IPS-NIHi7 (cell line): ENCODE results near the gene HEPACAM.
A peak's percentile ranks its signal among the peaks of the same experiment; 100 is the strongest.

Source experiments
- DNase-seq: peaks from one replicate; pipeline ENCODE4 v3.0.0; 2012; ENCODE audit warnings: mixed read lengths; ENCODE audit errors: extremely low spot score

Gene HEPACAM

DNA sequence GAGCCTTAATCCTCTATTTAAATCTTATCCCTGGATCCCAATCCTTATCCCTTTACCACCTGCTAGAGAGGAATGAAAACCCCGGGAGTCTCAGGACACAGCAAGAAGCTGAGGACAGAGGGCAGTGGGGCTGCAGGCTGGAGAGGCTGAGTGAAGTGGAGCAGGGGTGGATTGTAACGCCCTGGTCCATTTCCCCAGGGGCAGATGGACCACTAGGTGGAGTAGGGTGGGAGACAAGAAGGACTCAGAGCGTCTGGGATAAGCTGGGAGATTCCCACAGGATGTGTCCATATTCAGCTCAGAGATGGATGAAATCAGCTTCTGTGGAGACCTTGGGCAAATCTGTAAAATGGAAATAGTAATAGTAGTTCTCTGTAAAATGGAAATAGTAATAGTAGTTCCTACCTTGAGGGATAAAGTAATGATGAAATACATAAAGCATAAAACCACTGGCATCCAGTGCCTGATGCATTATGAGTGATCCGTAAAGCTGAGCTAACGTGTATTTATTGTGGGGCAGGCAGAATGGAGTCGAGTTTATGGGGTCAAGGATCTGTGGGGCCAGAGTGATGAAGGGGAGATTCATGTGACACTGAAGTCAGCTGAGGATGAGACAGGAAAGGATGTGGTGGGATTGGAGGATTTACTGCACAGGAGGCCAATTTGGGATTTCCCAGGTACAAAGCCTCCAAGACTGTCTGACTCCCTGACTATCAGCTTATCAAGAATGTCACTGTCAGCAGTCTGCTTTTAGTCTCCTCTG lies 36.3 kb downstream of the HEPACAM start:
- DNase-seq = no peak

DNA sequence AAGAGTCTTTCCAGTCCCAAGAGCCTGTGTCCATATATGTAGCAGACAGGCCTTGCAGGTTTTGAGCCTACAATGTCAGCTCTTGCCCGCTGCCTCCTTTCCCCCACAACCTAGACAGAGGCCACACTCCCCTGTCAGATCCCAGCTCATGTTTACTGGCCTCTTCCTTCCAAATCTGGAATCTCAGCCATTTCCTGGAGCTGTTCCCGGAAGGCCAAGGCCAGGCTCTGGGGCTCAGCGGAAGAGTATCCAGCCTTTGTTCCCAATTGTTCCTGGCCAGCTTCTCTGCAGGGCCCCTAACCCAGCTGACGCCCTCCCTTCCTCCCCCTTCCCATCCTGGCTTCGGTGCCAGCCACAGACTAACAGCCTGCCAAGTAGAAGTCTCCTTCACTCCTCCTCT lies 37.1 kb downstream of the HEPACAM start:
- DNase-seq = no peak

DNA sequence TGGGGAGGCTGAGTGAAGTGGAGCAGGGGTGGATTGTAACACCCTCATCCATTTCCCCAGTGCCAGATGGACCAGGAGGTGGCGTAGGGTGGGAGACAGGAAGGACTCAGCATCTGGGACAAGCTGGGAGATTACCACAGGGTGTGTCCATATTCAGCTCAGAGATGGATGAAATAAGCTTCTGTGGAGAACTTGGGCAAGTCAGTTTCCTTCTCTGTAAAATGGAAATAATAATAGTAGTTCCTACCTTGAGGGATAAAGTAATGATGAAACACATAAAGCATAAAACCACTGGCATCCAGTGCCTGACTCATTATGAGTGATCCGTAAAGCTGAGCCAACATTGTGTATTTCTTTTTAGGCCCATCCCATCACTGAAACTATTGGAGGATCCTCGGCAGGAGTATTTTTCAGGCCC lies 37.6 kb downstream of the HEPACAM start:
- no peak for DNase-seq

DNA sequence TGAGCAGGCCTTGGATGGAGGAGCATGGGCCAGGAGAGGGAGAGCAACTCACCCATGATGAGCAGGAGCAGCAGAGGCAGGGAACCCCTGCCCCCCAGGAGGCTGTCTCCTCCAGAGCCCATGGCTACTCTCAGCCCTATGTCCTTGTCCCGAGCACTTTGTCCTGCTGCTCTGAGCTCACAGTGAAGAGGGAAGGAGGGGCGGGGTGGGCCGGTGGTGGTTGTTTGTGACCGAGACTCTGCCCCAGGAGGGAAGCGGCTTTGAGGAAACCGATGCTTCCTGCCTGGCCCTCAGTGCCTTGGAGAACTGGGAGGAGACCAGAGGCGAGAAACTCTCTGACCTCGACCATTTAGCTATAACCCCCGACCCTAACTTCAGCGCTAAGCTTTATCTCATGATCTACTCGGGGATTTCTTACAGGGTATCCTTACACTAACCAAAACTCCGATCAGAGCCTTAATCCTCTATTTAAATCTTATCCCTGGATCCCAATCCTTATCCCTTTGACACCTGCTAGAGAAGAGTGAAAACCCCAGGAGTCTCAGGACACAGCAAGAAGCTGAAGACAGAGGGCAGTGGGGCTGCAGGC lies 38.1 kb downstream of the HEPACAM start, which contains the start of gene ROBO4:
Gene ROBO4, minus strand, starts transcription at position 192 of the 589 bp plus-strand sequence. Its CDS starts 70 bp downstream, at position 122.
- no peak for DNase-seq

DNA sequence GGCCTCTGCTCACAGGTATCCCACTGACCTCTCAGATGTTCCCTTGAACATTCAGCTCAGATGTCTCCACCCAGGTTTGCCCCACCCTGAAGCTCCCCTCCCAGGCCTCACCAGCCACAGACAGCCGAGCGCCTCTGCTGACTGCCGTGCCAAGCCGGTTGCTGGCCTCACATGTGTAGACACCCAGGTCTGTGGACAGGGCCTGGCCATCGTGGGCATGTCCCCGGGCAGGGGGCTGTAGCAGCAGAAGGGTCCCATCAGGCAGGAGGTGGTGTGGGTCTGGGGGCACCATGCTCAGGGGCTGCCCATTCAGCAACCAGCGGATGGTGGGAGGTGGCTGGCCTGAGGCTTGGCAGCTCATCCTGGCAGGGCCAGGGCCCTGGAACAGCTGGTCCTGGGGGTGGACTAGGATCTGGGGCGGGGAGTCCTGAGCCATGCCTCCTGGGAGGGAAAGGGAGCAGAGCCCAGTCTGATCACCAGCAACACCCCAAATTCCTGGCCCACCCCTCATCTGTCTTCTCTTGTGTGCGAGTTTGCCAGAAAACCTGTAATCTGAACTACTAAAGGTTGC lies 38.9 kb downstream of the HEPACAM start:
- no peak for DNase-seq

DNA sequence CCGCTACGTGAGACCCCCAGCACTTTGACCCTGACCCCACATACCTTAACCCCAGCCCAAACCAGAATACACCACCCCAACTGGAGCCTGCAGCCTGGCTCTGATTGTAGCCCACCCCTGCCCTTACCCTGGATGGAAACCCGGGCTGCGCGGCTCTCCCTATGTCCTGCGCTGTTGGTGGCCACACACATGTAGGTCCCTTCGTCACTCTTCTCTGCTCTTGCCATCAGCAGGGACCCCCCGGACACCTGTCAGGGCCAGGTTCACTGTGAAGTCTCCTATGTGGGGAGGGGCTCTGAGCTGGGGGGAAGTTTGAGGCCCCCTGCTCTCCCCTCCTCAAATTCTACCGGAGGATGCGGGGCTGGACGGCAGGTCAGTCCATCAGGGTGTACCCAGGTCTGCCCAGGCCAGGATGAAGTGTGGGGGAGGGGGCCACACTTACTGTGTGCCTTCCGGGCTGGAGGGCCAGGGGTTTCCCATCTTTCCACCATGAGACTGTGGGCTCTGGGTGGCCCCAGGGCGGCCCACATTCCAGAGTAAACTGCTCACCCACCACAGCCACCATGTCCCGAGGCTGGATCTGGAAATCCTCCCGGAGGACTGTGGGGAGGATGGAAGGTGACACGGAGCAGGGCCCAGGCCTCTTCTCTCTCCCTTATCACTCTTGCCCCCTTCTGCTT lies 39.6 kb downstream of the HEPACAM start:
- no peak for DNase-seq

DNA sequence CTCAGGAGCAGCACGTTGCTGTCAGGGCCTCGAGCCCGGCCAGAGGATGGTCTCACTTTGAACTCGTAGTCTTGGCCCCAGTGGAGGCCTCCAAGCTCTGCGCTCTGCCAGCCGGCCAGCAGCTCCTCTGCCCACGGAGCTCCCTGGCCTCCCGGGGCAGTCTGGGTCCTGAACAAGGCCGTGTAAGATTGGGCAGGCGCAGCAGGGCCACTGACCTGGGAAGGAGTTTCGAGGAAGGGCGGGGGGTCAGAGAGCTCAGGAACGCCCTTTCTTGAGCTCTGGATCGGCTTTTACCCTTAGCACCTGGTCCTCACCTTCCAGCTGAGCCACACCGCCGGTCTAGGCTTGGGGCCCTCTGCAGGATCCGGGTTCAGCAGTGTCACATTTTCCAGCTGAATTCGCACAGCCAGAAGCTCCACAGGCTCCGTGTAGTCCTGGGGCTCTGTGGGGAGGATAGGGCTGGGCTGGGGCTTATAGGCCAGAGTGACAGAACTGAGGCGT lies 40.3 kb downstream of the HEPACAM start:
- no peak for DNase-seq

DNA sequence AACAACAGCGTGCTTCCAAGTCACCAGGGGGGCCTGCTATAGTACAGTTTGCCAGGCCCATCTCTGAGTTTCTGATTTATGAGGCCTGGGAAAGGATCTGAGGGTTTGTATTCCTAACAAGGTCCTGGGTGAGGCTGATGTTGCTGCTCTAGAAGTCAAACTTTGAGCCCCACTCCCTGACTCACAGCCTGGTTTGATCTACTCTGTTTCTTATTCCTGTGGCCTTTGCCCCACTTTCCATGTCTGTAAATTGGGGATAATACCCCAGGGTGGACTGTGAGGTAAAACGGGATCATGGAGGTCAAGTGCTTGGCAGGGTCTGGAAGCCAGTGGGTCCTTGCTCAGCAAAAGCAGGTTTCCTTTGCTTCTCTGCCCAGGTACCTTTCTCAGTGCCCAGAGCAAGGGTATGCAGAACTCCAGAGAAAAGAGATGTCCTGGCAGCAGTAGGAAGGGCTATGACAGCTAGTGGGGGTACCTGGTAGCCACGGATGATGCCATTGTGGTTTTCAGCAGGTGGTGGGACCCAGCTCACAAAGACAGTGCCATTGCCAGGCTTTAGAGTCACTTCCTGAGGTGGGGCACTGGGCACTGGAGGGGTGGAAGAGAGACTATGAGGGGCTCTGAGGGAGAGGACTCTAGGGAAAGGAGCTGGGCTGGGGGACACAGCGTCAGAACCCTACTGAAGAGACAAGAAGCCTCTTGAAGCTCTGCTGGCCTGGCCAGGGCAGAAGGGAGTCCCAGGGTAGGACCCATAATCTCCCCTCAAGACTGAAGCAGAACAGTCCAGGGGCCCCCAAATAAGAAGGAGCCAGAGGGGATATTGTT lies 41.0 kb downstream of the HEPACAM start:
- no peak for DNase-seq

DNA sequence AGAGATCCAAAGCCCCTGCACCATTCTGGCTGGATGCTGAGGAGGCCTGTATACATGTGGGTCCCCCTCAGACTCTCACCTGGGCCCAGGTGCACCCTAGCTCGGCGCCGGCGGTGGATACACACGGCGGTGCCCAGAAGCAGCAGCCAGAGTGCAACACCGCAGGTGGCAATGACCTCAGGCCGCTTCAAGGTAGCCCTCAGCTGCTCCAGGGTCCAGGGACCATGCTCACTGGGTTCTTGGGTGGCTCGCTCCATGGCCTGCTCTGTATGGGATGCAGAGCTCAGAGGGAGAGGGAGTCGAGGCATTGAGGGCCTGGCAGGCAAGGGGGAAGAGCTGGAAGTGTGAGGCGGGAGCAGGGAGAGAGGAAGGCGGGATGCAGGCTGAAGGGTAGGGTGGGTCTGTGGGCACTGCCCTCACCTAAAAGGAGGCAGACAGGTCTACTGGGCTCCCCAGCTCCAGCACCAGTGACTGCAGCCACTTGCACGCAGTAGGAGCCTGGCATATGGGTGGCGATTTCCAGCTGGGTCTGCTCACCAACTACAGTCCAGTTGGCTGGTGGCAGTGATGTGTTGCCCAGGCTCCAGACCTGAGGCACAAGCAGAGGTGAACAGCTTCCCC lies 42.0 kb downstream of the HEPACAM start:
- DNase-seq = no peak

DNA sequence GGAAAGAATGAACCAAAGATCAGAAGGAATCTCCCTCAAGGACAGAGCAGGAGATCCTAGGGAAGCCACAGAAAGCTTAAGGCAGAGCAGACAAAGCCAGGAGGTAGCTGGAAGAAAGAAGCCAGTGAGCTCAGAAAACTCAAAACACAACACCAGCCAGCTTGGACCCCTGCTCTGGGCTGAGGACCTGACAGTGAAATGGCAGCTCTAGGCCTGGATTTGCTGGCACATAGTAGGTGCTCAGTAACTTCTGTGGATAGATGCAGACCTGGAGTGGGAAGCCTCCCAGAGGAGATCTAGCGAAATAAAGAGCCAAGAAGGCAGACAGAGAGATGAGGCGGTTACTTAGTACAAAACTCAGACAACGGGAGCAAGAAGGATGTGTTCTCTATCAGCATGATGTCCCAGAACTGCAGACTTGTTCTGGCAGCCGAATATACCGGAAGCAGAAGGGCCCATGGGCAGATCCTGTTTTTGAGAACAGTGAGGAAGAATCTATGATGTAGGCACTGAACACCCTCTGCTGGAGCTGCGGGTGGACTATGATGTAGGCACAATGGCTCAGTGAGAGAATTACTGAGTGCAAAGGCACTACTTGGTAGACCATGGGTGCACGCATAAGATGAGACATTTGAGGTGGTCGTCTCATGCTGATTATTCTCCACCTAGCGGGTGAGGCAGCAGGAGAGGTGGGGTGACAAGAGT lies 42.9 kb downstream of the HEPACAM start:
- no peak for DNase-seq

DNA sequence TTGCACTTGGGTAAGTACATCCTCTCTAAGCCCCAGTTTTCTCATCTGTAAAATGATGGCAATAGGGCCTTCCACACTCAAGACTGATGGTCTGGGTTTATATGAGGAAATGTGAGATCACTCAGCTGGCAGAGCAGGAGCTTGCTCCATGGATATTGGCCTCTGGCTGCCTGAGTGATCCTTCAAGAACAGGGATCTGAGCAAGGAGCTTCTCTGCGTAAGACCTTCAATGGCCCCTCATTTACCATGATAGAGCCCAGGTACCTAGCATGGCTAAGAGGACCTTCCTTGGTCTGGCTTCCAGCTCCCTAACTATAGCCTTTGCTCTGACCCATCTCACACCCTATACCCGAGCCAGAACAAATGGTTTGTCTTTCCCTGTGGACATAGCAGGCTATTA lies 43.7 kb downstream of the HEPACAM start:
- no peak for DNase-seq

DNA sequence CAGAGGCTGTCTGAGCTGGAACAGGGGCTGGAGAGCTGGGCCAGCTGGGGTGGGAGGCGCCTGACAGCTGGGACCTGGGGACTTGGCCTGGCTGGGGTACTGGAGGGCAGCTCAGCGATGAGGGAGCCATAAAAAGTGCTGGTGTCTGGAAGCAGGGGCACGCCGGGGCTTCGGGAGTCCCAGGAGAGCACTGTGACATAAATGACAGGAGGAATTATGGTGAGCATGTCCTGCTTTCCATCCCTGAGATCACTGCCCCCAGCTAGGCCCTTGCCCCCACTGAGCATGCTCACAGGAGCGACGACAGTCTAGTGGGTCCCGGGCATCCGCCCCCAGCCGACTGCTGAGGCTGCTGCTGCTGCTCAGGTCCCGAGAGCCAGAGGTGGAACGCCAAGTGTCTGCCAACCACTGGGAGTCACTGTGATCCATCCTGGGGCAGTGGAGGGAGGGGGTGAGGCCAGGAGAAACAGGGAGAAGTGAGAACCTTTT lies 44.4 kb downstream of the HEPACAM start:
- DNase-seq = peak; percentile 62

DNA sequence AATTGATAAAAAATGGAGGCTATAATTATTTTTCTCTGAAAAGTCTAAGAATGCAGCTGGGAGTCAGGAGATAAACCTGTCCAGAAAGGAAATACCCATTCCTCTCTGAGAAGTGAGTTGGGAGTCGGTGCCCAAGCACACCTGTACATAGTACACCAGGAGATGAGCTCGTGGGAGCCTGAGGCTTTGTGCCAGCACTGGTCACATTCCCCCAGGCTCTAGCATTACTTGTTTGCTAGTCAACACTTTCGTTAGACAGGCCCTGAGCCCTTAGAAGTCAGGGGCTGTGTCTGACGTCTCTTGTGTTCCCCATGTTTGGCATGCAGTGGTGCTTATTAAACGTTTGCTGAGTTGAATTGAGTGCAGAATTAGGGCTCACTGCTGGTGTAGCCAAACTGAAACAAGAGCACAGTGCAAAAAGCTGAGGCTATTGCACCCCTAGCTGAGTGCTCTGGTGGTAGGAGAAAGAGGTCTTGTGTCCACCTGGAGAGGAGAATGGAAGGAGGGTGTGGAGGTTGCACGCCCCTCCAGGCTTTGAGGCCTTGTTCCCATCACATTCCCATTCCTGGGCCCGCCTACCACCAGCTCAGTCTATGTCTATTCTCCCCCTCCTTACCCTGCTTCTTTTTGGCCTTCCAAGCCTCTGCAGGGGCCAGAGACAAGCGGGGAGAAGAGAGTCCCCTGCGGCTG lies 45.0 kb downstream of the HEPACAM start:
- no peak for DNase-seq

DNA sequence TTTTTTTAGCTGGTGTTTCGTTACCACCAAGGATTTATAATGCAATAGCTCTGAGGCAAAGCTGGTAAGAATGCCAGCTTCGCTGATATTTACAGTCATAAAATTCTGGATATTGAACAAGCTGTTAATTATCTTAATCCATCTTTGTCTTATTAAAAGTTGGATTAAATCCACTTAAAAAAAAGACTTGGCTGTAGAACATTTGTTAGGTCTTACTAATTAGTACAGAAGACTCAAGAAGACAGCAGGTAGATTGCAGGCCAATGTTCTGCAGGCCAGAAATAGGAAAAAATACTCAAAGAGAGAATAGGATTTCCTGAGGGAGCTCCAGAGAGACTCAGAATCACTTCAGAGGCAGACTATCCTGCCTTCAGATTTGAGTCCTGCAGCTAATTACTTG lies 45.7 kb downstream of the HEPACAM start:
- no peak for DNase-seq

DNA sequence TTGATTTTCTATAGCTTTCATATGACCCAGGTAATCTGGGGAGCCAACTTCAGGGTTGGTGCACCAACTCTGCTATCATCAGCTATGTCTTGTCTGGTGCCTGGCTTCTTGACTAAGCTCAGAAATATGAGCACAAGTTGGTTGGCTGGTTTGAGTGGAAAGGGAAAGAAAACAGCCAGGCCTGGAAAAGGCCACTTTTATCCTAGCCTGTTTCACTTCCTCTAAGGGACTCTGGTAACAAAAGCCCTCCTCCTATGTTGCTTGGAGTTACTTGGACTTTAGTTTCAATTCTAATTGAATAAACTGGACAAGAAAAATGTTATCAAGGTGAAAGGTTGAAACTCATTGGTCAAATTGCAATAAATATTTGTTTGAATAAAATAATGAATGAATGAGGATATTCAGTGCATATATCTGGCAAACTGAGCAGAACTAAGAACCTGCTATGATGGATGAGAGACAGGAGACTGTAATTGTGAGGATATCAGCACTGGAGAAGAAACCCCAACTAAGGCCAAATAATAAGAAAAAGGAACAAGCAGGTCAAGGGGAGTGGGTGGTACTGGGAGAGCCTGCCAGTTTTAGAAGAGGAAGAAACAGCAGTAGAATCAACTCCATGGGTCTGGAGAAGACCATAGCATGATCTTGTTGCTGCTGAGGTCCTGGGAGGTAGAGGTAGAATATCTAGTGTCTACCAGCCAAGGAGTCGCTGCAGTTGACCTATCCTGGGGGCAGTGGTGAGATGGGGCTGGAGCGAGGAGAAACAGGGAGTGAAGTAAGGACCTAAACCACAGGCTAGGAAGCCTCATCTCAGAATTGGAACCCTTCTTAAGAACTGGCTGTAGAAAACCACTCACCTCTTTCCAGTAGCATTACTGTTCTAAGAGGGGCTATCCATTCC lies 46.4 kb downstream of the HEPACAM start:
- no peak for DNase-seq

DNA sequence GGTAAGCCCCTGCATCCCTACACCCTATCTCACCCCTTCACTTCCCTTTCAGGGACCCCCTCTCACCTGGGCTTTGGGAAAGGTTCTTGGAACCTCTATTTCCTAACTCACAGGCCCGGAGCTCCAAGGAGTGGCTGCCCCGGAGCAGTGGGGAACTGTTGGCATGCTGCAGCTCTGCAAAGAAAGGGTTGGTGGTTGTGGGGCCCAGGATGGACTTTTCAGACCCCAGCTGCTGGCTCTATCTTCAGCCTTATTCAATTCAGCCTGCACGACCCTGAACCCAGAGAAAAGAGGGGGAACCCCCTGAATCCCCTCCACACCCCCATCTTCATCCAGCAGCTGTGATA lies 48.2 kb downstream of the HEPACAM start:
- DNase-seq = no peak

DNA sequence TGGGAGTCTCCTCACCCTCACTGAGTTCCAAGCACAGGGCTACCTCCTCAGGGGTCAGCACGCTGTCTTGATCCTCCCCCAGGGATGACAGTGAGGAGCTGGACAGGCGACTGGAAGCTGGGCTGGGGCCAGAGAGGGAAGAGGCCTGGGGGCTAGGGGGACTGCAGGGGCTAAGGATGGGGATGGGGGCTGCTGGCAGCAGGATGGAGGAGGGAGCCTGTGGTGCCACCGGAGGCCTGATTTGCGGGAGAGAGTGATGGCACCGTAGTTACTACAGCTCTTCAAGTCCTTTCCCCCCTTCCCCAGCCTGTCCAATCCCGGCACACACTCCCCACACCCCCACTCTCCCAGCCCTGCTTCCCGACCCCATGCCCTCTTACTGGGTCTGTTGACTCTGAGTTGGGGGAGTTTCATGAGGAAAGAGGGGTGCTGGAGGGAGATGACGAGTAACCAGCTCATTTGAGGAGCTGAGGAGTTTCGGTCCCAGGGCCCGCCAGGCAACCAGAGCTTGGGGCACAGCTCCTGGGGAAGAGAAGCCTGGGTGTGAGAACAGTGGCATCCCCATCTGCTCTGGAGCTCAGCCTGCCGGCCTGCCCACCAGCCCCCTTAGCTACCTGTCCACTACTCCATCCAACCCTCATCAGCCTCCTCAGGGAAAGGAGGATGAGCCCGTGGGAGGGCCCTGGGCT lies 48.7 kb downstream of the HEPACAM start:
- DNase-seq = no peak

DNA sequence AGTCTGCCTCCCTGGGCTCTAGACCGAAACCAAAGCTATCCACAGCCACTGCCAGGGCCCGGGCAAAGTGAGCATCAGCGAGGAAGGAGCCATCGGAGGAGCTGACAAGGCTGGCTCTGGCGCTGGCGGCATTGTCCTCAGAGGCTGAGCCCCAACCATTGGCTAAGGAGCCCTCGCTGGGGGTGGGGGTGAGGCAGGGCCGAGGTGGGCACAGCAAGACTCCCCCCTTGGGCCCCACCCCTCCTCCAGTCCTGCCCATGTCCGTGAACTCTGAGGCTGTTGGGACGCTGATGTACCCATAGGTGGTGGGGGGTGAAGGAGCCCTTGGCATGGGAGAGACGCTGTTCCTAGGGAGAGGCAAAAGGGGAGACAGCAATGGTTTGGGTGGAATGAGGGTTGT lies 49.4 kb downstream of the HEPACAM start:
- no peak for DNase-seq
